ENCODE measurements around the gene PTPRM. TPM values are rescaled to one million over a fixed set of nuclear protein-coding genes. Genes with fewer than 3 reads are reported as not detected.

PTPRM gene
- total and polyA plus RNA-seq, 2 donors (not counting 3 experiments of a cell fraction or from before 2014, with no cell fraction given) = 37.4 to 43.7 TPM

DNA sequence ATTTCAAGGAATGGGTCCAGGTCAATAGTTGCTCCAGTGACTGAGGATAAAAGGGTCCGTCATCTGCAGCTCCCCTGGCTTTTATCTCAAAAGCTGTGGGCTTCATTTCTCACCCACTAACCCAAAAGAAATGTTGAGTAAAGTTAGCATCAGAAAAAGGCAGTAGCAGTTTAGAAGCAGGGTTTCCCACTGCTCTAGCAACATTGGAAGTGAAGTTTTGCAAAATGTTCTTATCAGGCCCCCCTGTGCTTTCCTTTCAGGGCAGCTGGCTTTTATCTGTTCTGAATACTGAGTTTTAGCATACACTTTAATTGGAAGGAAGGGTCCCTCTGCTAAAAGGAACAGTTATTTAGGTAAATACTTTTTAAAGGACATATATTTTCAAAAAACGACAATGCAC lies 745.9 kb downstream of the PTPRM start:
- intact Hi-C loops (cut with micrococcal nuclease) = no loop called here
- no peaks in the 10 kb centered on the region for H3K36me3 ChIP-seq (ENCODE audit: control insufficient read depth in 2 of 2, extremely low read depth in 1 of 2, insufficient read depth in 2 of 2, low read length in 2 of 2)
- no peaks in the 10 kb centered on the region for H3K4me1 ChIP-seq (ENCODE audit: control insufficient read depth, extremely low read depth, insufficient read depth, low read length)
- no peak overlapping the region for H3K4me2 ChIP-seq (ENCODE audit: insufficient read depth, low read length)
- no peak for TF ChIP-seq EZH2 (IDR thresholded peaks at IDR 0.05; ENCODE audit: borderline replicate concordance, low read depth, low read length, severe bottlenecking)
- TF ChIP-seq MYC (IDR thresholded peaks at IDR 0.05; ENCODE audit: low read depth, low read length) = no peak
- TF ChIP-seq POLR2AphosphoS5 (IDR thresholded peaks at IDR 0.05; ENCODE audit: insufficient read depth, low read depth, low read length) = no peak
- TF ChIP-seq, protein P1, sequence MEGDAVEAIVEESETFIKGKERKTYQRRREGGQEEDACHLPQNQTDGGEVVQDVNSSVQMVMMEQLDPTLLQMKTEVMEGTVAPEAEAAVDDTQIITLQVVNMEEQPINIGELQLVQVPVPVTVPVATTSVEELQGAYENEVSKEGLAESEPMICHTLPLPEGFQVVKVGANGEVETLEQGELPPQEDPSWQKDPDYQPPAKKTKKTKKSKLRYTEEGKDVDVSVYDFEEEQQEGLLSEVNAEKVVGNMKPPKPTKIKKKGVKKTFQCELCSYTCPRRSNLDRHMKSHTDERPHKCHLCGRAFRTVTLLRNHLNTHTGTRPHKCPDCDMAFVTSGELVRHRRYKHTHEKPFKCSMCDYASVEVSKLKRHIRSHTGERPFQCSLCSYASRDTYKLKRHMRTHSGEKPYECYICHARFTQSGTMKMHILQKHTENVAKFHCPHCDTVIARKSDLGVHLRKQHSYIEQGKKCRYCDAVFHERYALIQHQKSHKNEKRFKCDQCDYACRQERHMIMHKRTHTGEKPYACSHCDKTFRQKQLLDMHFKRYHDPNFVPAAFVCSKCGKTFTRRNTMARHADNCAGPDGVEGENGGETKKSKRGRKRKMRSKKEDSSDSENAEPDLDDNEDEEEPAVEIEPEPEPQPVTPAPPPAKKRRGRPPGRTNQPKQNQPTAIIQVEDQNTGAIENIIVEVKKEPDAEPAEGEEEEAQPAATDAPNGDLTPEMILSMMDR (IDR thresholded peaks at IDR 0.05; ENCODE audit: extremely low read depth in 1 of 2, insufficient read depth in 1 of 2, low read depth in 1 of 2, low read length in 2 of 2) = no peak
- TF ChIP-seq JUN (IDR thresholded peaks at IDR 0.05; ENCODE audit: borderline replicate concordance, insufficient read depth, insufficient read length, low read depth) = no peak
- no peak for TF ChIP-seq GATA2 (IDR thresholded peaks at IDR 0.05; ENCODE audit: insufficient read depth, insufficient read length, low read depth, low read length)
- no peak for TF ChIP-seq POLR2A (IDR thresholded peaks at IDR 0.05; ENCODE audit: low read depth, low read length)
- POLR2A ChIA-PET = no interaction called here
- DNase-seq (ENCODE audit: low read depth, low spot score) = no peak
- FAIRE-seq = no peak
- no peaks in the 10 kb centered on the region for H3K79me2 ChIP-seq (ENCODE audit: control insufficient read depth, insufficient read depth, low read length)
- H2AFZ ChIP-seq (ENCODE audit: low read depth, low read length) = no peak overlapping the region
- no peaks in the 10 kb centered on the region for H3K9me1 ChIP-seq (replicated peaks; ENCODE audit: control insufficient read depth, extremely low read depth, insufficient read depth, low read length)
- no peaks in the 10 kb centered on the region for H4K20me1 ChIP-seq (replicated peaks; ENCODE audit: control insufficient read depth, extremely low read depth, insufficient read depth, low read length)
- H3K9ac ChIP-seq (replicated peaks; ENCODE audit: extremely low read depth, insufficient read depth, low read length) = no peak overlapping the region
- no peaks in the 10 kb centered on the region for H3K9me3 ChIP-seq (replicated peaks; ENCODE audit: control insufficient read depth, insufficient read depth, low read length)
- H3K27me3 ChIP-seq (ENCODE audit: control insufficient read depth in 2 of 2, insufficient read depth in 2 of 2, low read length in 2 of 2) = no peaks in the 10 kb centered on the region
- dilution Hi-C loops (cut with MboI; ENCODE audit: extremely low pct_ligation_motif_present, low sequenced_read_pairs) = no loop called here
- CTCF ChIA-PET = no interaction called here
- no peak overlapping the region for H3K4me3 ChIP-seq (replicated peaks in 1 of 3; ENCODE audit: insufficient read depth in 1 of 3, low read depth in 1 of 3, low read length in 3 of 3)
- no TSS peak for BruUV-seq (replicated peaks)
- no peak overlapping the region for H3K27ac ChIP-seq (ENCODE audit: insufficient read depth, low read depth, low read length)

GRCh38 chr18:8314124-8314523 lies 747.0 kb downstream of the PTPRM start:
- no peak for DNase-seq (ENCODE audit: low read depth, low spot score)
- ChIA-PET CTCF (no interaction called here), POLR2A (no interaction called here)
- Histone ChIP-seq H3K9me1 (replicated peaks; ENCODE audit: control insufficient read depth, extremely low read depth, insufficient read depth, low read length) (no peaks in the 10 kb centered on the region), H4K20me1 (replicated peaks; ENCODE audit: control insufficient read depth, extremely low read depth, insufficient read depth, low read length) (no peaks in the 10 kb centered on the region), H3K27ac (ENCODE audit: insufficient read depth, low read depth, low read length) (no peak overlapping the region), H3K27me3 (ENCODE audit: control insufficient read depth in 2 of 2, insufficient read depth in 2 of 2, low read length in 2 of 2) (no peaks in the 10 kb centered on the region), H3K79me2 (ENCODE audit: control insufficient read depth, insufficient read depth, low read length) (no peaks in the 10 kb centered on the region), H3K9me3 (replicated peaks; ENCODE audit: control insufficient read depth, insufficient read depth, low read length) (no peaks in the 10 kb centered on the region), H3K9ac (replicated peaks; ENCODE audit: extremely low read depth, insufficient read depth, low read length) (no peak overlapping the region), H3K36me3 (ENCODE audit: control insufficient read depth in 2 of 2, extremely low read depth in 1 of 2, insufficient read depth in 2 of 2, low read length in 2 of 2) (no peaks in the 10 kb centered on the region), H3K4me2 (ENCODE audit: insufficient read depth, low read length) (no peak overlapping the region), H3K4me1 (ENCODE audit: control insufficient read depth, extremely low read depth, insufficient read depth, low read length) (no peaks in the 10 kb centered on the region), H2AFZ (ENCODE audit: low read depth, low read length) (no peak overlapping the region), H3K4me3 (replicated peaks in 1 of 3; ENCODE audit: insufficient read depth in 1 of 3, low read depth in 1 of 3, low read length in 3 of 3) (no peak overlapping the region)
- intact Hi-C loops (cut with micrococcal nuclease) (no loop called here), dilution Hi-C loops (cut with MboI; ENCODE audit: extremely low pct_ligation_motif_present, low sequenced_read_pairs) (no loop called here)
- FAIRE-seq = no peak
- BruUV-seq (replicated peaks) = no TSS peak
- TF ChIP-seq MAX (IDR thresholded peaks at IDR 0.05; ENCODE audit: insufficient read depth, insufficient read length) (no peak), FOS (IDR thresholded peaks at IDR 0.05; ENCODE audit: borderline replicate concordance, insufficient read depth, low read length) (no peak), GATA2 (IDR thresholded peaks at IDR 0.05; ENCODE audit: insufficient read depth, insufficient read length, low read depth, low read length) (no peak), JUN (IDR thresholded peaks at IDR 0.05; ENCODE audit: borderline replicate concordance, insufficient read depth, insufficient read length, low read depth) (no peak)
- TF ChIP-seq, protein P1 (IDR thresholded peaks at IDR 0.05; ENCODE audit: extremely low read depth in 1 of 2, insufficient read depth in 1 of 2, low read depth in 1 of 2, low read length in 2 of 2) = no peak

Data from endothelial cell of umbilical vein (primary cell).